ENCODE results near the gene PCNX1.

- no peak for TF ChIP-seq ZFP3 (CRISPR knock-in tag; IDR thresholded peaks at IDR 0.05)
- no peak for TF ChIP-seq TOX (CRISPR knock-in tag; IDR thresholded peaks at IDR 0.05; ENCODE audit: borderline replicate concordance)
- TF ChIP-seq PATZ1 (CRISPR knock-in tag; IDR thresholded peaks at IDR 0.05; ENCODE audit: borderline replicate concordance): no peak
- no peak for TF ChIP-seq OSR1 (CRISPR knock-in tag; IDR thresholded peaks at IDR 0.05)
- TF ChIP-seq ARNTL (CRISPR knock-in tag; IDR thresholded peaks at IDR 0.05; ENCODE audit: borderline replicate concordance, low read depth): no peak
- no peak for TF ChIP-seq POU6F1 (CRISPR knock-in tag; IDR thresholded peaks at IDR 0.05; ENCODE audit: borderline replicate concordance, low read depth)
- no peak for TF ChIP-seq CSRNP3 (CRISPR knock-in tag; IDR thresholded peaks at IDR 0.05)
- no peak for TF ChIP-seq ZNF565 (CRISPR knock-in tag; conservative IDR thresholded peaks at IDR 0.05; ENCODE audit: low read depth)
Measured at GRCh38 chr14:71000091-71000490, 92.8 kb downstream of the PCNX1 start.

Data from SK-N-SH treated with all-trans-retinoic acid at 6 μM for 48 hours (cell line).